Measurements from ENCODE around the gene PLIN5.
"Not testable (repeated sequence)": the region's sequence is repeated elsewhere in the genome, so short reads cannot be mapped to it uniquely, and the experiment has no call there.

PLIN5 gene

GRCh38 chr19:4568886-4569285 is 33.9 kb upstream of the PLIN5 start:
- DNase-seq (ENCODE audit: extremely low read depth in 1 of 2, low read depth in 1 of 2): no peak

GRCh38 chr19:4567584-4568071 is 32.6 kb upstream of the PLIN5 start:
- DNase-seq (ENCODE audit: extremely low read depth in 1 of 2, low read depth in 1 of 2): peak in 1 of 2 donors; percentile 47

GRCh38 chr19:4566402-4567051 is 31.5 kb upstream of the PLIN5 start:
- DNase-seq (ENCODE audit: extremely low read depth in 1 of 2, low read depth in 1 of 2): no peak

GRCh38 chr19:4563562-4563961 is 28.5 kb upstream of the PLIN5 start:
- DNase-seq (ENCODE audit: extremely low read depth in 1 of 2, low read depth in 1 of 2): not testable (repeated sequence)

GRCh38 chr19:4562085-4562484 is 27.1 kb upstream of the PLIN5 start:
- not testable (repeated sequence) for DNase-seq (ENCODE audit: extremely low read depth in 1 of 2, low read depth in 1 of 2)

- no peak for DNase-seq (ENCODE audit: extremely low read depth in 1 of 2, low read depth in 1 of 2)
Observed at GRCh38 chr19:4559569-4559968, 24.5 kb upstream of the PLIN5 start, which contains the start of gene SEMA6B. Gene SEMA6B, minus strand, starts transcription at chr19:4559684. Its CDS starts 1,227 bp downstream, at chr19:4558457.

GRCh38 chr19:4557971-4558941 is 23.2 kb upstream of the PLIN5 start:
- DNase-seq (ENCODE audit: extremely low read depth in 1 of 2, low read depth in 1 of 2): no peak

GRCh38 chr19:4557144-4557970 is 22.3 kb upstream of the PLIN5 start:
- DNase-seq (ENCODE audit: extremely low read depth in 1 of 2, low read depth in 1 of 2): no peak

- no peak for DNase-seq (ENCODE audit: extremely low read depth in 1 of 2, low read depth in 1 of 2)
Observed at GRCh38 chr19:4556597-4557127, 21.6 kb upstream of the PLIN5 start.

- DNase-seq (ENCODE audit: extremely low read depth in 1 of 2, low read depth in 1 of 2): no peak
Observed at GRCh38 chr19:4555657-4556561, 20.9 kb upstream of the PLIN5 start.

- DNase-seq (ENCODE audit: extremely low read depth in 1 of 2, low read depth in 1 of 2): no peak
Observed at GRCh38 chr19:4554717-4555116, 19.7 kb upstream of the PLIN5 start.

GRCh38 chr19:4553775-4554174 is 18.8 kb upstream of the PLIN5 start:
- no peak for DNase-seq (ENCODE audit: extremely low read depth in 1 of 2, low read depth in 1 of 2)

GRCh38 chr19:4553092-4553695 is 18.2 kb upstream of the PLIN5 start:
- no peak for DNase-seq (ENCODE audit: extremely low read depth in 1 of 2, low read depth in 1 of 2)

GRCh38 chr19:4552525-4552819 is 17.4 kb upstream of the PLIN5 start:
- DNase-seq (ENCODE audit: extremely low read depth in 1 of 2, low read depth in 1 of 2): no peak

- DNase-seq (ENCODE audit: extremely low read depth in 1 of 2, low read depth in 1 of 2): no peak
Observed at GRCh38 chr19:4550479-4551050, 15.5 kb upstream of the PLIN5 start.

- DNase-seq (ENCODE audit: extremely low read depth in 1 of 2, low read depth in 1 of 2): no peak
Observed at GRCh38 chr19:4550018-4550417, 15.0 kb upstream of the PLIN5 start.

GRCh38 chr19:4548238-4548584 is 13.2 kb upstream of the PLIN5 start:
- no peak for DNase-seq (ENCODE audit: extremely low read depth in 1 of 2, low read depth in 1 of 2)

GRCh38 chr19:4547303-4548237 is 12.5 kb upstream of the PLIN5 start:
- DNase-seq (ENCODE audit: extremely low read depth in 1 of 2, low read depth in 1 of 2): no peak
